NCI-H748 treated with DMSO at 0.1 percent for 48 hours (cell line): ENCODE measurements around the gene EFNB2.

Experiments used
- DNase-seq: peaks from one replicate; lab custom pipeline; 2025; lab: John Stamatoyannopoulos, UW

EFNB2 gene, protein sequence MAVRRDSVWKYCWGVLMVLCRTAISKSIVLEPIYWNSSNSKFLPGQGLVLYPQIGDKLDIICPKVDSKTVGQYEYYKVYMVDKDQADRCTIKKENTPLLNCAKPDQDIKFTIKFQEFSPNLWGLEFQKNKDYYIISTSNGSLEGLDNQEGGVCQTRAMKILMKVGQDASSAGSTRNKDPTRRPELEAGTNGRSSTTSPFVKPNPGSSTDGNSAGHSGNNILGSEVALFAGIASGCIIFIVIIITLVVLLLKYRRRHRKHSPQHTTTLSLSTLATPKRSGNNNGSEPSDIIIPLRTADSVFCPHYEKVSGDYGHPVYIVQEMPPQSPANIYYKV

DNA sequence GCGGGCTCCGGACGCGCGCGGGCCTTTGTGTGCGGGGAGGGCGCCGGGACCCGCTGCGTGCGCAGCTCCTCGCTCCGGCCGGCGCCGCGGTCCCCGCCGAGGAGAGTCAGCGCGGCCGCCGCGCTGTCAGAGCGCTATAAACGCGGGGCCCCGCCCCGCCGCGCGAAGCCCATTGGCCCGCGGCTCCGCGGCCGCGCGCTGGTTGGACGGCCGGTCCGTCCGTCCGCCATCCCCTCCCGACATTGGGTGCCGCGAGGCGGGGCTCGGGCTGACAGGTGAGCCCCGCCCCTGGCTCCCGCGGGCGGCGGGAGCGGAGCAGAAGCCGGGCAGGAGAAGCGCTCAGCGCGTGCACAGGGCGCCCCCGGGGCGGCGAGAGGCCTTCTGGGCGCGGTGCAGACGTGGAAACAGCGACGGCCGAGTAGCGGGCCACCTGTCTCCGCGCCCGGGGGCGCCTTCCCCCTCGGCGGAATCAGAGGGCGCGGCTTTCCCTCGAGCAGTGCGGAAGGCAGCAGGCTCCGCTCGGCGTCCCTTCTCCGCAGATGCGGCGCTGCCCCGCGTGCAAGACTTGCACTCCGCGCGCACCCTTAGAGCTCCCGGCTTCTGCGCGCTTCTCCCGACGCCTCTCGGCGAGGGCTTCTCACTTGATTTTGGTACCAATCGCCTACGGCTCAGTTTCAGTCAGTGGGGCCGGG lies at the start of gene EFNB2:
EFNB2 (minus strand) TSS at position 111 of the 692 bp plus-strand sequence. CDS start 698 bp downstream, outside the sequence.
- DNase-seq = peak; percentile 78

DNA sequence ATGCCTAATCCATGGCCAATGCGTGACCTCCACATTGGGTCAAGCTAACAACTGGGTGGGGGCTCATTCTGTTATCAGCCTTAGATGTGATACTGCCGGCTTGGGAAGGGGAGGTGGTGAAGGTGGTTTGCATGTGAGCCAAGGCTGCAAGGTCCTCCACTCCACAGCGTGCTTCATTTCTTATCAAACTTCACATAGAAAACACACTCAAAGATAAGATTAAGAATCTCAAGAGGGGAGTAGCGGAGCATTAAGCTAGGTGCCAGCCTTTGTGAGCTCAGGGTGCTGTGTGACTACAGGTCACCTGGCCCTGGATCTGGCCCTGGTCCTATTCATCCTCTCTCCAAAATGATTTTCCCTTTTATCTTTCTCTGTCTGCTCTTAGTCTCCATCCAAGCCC lies 45.8 kb upstream of the EFNB2 start:
- DNase-seq = no peak

DNA sequence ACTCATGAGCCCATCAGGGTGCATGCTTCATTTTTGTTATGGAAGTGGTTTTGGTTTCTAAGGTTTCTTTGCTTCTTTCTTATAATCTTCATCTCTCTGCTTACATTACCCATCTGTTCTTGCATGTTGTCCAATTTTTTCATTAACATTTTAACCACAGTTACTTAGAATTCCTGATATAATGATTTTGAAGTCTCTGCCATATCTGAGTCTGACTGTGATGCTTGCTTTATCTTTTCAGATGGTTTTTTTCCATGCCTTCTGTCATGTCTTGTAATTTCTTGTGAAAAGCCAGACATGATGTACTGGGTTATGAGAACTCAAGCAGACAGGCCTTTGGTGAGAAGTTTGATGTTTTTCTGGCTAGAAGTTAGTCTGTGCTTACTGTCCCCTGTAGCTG lies 40.4 kb upstream of the EFNB2 start:
- no peak for DNase-seq

DNA sequence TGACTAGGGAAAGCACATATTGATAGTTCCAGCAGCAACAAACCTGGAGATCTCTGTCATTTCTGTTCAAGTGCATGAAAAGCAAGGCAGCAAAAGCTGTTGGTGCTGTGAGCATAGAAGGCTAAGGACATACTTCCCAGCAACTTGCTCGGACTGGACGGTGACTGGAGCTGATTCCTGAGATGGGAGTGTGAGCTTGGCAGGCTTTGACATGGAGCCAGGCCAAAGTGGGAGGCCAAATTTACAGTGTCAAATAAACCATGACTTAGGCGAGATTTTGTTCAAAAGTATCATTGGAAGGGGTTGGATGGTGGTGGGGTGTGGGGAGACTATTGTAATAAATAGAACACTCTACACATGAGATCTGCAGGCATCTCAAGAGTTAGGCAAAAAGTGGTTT lies 38.4 kb upstream of the EFNB2 start:
- no peak for DNase-seq

DNA sequence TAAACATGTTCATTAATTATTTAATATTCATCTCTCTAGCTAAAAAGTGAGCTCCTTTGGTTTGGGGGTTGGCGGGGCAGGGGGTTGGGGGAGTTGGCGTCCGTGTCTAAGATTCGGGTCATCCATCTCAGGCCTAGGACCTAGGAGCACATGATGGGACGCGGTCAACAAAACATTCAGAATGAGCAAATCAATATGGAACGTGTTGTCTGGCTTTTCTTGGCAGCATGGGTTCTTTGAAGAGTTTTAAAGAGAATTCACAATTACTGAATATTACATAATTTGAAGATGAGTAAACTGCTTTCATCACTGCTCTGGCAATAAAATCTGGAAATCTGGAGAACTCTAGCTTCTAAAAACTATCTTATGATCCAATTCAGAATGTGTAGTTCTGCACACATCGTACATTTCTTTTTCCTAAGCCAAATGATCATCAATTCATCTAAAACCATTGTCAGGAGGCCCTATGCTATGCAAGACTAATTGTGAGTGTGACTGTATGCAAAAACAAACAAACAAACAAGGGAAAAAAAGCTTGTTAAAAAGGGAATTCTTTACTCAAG lies 37.9 kb upstream of the EFNB2 start:
- no peak for DNase-seq

DNA sequence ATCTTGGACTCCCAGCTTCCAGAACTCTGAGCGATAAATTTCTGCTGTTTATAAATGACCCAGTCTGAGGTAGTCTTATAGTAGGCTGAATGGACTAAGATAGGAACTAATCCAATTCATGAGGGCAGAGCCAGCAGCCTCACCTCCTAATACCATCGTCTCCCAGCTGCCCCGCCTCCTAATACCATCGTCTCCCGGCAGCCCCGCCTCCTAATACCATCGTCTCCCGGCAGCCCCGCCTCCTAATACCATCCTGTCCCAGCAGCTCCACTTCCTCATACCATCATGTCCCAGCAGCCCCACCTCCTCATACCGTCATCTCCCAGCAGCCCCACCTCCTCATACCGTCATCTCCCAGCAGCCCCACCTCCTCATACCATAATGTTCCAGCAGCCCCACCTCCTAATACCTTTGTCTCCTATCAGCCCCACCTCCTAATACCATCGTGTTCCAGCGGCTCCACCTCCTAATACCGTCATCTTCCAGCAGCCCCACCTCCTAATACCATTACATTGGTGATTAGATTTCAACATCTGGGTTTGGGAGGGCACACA lies 34.9 kb upstream of the EFNB2 start:
- peak; percentile 53 for DNase-seq

DNA sequence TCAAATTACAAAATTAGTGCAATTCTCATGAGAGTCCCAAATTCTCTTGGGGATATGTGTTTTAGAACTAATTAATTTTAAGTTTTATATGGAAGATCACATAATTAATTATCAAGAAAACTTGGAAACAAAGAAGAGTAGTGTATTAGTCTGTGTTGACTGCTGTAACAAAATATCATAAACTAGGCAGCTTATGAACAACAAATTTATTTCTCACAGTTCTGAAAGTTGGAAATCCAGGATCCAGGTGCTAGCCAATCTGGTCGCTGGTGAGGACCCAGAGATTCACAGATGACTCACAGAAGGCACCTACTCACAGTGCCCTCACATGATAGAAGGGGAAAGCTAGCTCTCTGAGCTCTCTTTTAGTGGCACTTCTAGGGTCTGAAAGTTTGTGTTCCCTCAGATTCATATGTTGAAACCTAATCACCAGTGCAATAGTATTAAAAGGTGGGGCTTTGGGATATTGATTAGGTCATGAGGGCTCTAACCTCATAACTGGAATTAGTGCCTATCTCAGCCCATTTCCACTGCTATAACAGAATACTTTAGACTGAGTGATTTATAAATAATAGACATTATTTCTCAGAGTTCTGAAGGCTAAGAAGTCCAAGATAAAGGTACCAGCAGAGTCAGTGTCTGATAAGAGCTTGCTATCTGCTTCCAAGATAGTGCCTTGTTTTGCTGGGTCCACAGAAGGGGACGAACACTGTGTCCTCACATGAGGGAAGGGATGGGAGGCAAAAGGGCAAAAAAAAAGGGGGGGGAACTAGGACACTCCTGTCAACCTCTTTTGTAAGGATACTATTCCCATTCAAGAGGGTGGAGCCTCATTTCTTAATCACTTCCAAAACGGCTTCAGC lies 34.0 kb upstream of the EFNB2 start:
- no peak for DNase-seq

DNA sequence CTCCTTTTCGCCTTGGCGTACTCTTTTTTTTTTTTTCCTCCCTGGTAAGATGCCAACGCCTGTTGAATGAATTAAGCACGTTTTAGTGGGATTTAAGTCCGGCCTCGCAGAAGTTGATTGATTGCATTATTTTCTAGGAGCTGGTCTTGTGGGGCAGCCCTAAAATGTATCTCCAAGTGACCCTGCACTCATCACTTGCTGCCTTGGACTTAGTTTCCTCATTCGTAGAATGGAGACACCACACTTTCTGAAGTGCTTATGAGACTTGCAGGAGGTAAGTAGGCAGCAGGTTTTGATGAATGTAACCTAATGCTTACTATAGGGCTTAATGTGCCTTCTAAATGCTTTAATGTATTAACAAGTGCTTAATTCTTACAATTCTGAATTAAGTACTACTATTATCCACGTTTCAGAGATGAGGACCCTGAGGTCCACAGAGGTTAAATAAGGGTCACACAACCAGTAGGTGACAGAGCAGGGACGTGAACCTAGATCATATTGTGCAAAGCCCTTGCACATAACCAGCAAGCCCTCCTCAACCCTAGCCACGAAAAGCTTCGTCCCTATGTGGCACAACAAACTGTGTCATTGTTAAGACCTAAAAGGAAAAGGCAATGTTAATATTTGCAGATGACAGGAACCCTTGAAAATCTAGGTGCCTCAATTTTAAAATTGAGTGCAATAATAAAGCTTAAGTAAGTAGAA lies 33.0 kb upstream of the EFNB2 start:
- DNase-seq = peak; percentile 45

DNA sequence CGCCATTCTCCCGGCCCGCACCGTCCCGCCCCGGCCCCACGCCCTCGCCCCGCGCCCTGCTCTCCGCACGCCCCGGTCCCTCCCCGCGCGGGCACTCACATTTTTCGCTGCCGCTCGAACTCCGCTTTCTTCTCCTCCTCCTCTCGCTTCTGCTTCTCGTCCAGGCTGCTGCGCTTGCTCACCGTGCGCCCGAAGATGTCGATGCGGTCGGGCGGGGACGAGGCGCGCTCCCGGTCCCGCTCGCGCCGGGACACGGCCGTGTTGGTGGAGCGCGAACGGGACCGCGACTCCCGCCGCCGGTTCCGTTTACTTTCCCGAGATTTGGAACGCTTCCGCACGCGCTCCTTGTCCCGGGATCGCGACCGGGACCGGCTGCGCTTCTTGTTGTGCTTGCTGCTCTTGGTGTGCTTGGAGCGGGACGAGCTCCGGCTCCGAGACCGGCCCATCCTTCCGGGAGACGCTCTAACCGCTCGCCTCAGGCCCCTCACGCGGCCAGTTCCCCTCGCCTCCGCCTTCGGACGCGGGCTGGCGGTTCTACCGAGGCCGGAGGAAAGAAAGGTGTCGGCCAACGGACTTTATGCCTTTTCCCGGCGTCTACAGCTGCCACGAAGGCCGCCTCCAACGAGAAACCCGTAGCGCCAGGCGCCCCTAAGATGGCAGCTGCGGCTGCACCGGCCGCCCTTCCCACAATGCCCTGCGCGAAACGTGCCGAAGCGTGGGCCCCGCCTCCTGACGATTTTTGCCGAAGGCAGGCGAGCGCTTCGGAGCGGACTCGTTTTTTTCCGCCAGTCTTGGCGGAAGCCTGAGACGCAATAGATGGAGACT lies 32.2 kb upstream of the EFNB2 start, which contains the start of gene ARGLU1:
ARGLU1 (minus strand) TSS at position 664 of the 825 bp plus-strand sequence; CDS start at position 446, 218 bp downstream.
- DNase-seq = peak; percentile 80

DNA sequence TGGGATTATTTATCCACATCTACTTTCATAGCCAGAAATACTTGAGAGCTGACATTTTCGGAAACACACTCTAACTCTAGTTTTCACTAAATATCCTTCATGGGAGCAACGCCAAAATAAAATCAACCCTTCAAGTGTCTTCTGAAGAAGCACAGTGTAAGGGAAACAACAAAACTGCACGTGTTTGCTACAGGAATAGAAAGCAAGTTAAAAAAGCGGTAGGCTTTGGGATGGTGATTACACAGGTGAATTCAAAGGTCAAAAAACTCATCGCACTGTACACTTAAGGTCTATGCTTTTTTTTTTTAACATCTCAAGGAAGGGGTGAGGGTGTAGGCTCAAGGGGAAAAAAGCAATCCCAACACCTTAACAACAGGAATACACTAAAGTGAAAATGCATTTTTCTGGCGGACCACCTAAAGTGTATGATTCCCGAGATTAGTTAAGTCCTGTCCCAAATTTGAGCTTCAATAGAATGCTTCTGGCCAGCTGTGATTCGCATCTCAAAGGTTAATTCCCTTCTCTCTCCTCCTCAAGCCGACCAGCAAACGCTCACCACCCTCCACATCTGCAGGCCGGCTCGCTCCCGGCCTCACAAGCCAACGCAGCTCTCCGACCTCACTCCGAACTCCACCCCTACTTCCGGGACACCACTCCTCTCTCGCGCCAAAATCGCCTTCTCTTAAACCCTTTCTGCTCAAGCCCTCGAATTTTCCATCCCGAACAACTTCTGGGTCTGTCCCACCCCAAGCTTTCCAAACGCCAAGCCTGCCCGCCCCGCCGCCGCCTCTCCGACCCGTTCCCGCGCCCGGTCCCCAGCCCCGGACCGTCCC lies 31.4 kb upstream of the EFNB2 start:
- DNase-seq = peak; percentile 39

DNA sequence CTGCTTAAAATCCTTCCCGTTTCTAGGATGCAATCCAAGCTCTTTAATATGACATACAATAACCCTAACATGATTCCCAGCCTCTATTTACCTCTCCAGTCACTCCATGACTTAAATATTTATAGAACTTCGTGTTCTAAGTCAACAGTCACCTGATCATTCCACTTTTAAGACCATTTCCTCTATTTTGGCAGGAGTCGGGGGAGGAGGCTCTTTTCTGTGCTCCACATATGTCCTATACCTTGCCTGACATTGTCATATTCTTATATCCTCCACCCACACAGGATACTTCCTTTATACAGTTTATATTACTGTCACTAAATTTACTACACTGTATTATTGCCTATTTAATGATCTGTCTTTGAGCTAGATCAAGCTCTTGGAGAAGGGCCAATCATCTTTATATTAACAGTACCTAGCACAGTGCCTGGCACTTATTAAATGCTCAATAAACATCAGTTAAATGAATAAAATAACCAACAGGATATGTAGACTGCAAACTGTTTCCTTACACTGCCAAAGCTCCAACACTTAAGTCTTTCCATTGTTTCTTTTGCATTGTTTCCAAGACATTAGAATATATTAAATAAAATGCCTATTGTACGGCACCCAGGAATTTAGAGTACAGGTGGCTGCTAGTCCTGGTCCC lies 29.8 kb upstream of the EFNB2 start:
- no peak for DNase-seq

DNA sequence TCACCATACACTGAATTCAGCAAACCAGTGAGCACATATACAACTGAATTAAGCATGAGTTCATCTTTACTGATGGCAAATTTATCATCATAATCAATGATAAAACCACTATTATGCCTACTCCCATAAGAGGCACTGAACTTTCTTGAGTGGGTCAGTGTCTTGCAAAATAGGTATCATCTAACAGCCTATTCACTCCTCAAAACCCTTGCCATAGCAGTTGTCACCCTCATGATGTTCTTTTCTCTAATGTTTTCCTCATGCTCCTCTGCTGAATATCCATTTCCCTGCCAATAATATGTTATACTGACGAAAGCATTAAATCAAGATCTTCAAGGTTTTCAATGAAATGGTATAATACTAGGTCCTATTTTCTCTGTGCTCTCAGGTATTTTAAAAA lies 26.8 kb upstream of the EFNB2 start:
- DNase-seq = no peak

DNA sequence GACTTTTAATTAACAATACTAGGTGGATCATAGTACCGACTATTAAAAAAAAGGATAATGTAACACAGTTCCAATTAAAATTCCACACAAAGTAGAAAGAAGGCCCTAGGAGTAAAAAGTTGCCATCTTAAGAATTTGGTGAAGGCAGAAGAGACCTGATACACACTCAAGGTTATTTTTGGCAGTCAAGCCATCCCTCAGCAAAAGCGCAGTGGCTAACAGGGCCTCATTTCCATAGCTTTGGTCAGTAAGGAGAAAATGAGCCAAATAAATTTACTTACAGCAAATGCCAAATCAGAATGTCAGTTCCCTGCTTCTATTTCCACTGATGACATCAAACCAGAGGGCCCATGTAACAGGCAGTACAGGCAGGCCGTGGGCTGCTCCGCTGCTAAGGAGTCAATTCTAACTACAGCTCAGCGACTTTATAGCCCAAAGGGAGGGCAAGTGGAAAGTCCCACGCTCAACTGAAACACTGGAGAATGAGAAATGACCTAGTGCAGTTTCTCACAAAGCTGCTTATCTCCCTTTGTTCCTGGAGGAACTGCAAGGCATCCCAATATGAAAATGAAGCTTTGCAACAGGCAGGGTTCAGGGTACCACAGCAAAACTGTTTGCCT lies 26.2 kb upstream of the EFNB2 start:
- DNase-seq = no peak

DNA sequence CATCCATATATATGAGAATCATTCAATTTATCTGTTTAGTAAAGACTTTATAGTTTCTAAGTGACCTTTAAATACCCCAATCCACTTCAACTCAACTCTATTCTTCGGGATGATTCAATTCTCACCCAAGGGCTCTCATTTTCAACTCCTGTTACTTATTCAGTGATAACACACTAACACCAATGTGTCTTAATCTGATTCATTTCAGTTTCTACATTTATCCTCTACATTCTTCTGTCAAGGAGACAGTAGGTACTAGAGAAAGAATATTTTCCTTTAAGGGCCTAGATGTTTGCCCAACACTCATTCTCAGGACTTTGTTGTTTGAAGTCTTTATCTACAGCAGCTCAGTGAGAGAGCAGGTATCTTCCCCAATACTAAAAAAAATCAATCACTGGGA lies 25.4 kb upstream of the EFNB2 start:
- DNase-seq = no peak

DNA sequence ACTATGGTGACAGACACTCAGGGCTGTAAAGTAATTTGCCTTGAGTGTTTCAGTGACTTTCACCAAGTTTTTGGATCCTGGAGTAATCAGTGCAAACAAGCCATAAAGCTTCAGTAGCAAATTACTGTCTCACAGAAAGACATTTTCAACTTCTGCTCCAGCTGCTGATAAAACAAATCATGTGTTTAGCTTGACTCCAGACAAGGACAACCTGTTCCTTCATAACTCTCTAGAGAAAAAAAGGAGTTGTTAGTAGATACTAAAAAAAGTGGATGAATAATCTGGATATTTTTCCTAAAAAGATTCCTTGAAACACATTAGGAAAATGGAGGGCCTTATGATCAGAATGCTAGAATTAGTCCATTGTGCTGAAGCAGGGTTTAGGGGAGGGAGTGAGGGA lies 23.1 kb upstream of the EFNB2 start:
- DNase-seq = no peak

DNA sequence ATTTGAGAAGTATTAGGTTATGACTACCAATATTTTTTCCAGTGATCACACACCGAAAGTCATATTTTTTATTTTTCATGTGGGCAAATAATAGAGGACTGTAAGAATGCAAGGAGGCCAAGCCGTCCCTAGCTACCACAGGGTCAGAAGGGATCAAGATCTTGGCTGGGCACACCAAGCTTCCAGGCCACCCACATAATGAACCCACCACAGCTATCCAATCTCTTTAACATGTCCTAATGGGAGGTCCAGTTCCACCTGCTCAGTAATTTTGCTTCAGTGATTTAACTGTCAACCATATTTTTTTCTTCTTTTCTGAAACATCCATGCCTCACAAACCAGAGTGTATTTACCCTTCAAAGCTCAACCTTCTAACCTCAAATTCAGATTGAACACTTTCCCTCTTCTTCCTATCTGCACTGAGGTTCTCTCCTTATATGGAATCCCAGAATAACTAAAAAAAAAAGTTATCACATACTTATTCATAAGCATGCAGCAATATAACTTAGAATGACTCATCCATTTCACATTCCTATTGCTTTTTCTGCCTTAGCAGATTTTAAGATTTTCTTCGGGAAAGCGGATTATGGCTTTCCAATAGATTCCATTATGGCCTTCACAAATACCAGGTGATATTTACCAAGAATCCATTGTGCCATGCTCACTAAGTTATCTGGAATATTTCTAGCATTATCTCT lies 20.3 kb upstream of the EFNB2 start:
- DNase-seq = no peak

DNA sequence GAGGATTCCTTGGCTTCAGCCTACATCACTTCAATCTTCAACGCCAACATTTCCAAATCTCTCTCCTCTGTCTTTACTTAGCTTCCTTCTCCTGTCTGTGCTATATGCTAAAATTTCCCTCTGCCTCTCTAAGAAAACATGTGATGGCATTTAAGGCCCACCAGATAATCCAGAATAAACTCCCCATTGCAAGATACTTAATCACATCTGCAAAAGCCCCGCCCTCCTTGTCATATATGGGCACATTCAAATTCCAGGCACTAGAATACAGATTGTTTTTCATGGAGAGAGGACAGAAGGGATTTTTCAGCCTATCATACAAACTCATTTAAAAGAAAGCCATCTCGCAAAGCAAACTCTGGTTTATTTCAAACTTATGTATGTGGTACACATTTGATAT lies 16.3 kb upstream of the EFNB2 start:
- no peak for DNase-seq

DNA sequence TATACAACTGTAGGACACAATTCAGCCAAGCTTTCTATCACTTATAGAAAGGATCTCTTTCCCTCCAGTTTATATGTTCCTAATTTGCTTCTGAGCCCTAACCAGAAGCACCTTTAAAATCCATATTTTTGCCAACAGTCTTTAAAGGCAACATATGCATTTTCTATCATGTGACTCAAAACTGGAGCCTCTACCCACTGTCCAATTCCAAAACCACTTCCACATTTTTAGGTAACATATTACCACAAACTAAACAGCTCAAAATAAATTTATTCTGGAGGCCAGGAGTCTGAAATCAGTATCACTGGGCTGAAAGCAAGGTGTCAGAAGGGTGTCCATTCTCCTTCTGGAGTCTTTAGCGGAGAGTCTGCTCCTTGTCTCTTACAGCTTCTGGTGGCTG lies 15.9 kb upstream of the EFNB2 start:
- DNase-seq = no peak
